Measurements from ENCODE around the gene FAM83D. TPM values are rescaled to one million over a fixed set of nuclear protein-coding genes. Genes with fewer than 3 reads are reported as not detected.

The FAM83D gene
- total RNA-seq, 1 experiment from 2014 or later = 66.9 TPM

DNA sequence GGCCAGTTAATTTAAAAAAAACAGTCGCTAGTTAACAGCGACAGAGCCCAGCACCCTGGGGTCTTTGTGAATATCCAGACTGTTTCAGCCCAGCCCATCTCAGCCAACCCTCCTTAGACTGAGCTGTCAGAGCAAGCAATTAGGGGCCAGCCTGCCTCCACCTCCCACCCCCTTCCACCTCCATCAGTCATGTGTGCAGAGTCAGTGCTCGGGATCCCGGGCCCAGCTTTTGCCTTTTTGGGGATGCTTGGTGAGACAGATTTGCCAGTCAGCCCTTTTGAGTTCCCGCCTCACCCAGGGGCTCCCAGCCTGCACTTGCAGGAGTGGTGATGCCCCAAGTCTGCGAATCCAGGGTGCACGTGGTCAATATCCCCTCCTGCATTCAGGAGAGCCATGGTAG, 6.5 kb upstream of the FAM83D start:
- Mint-ChIP-seq H3K4me3 (no peak overlapping the region), H3K4me1 (no peaks in the 10 kb centered on the region), H3K27ac (no peak overlapping the region), H3K27me3 (ENCODE audit: low read depth) (no peaks in the 10 kb centered on the region), H3K9me3 (no peaks in the 10 kb centered on the region), H3K36me3 (no peaks in the 10 kb centered on the region)
- POLR2A ChIA-PET = no interaction called here
- CTCF ChIA-PET = no interaction called here
- DNase-seq (ENCODE audit: low spot score) = no peak
- no peak for ATAC-seq
- no peak for TF ChIP-seq TEAD4 (CRISPR knock-in tag; IDR thresholded peaks at IDR 0.05)
- no peak for TF ChIP-seq ZNF138 (CRISPR knock-in tag; conservative IDR thresholded peaks at IDR 0.05)
- no peak for TF ChIP-seq ZNF532 (CRISPR knock-in tag; IDR thresholded peaks at IDR 0.05; ENCODE audit: borderline replicate concordance)
- no peak for TF ChIP-seq FOXK1 (CRISPR knock-in tag; IDR thresholded peaks at IDR 0.05)
- TF ChIP-seq AR (CRISPR knock-in tag; IDR thresholded peaks at IDR 0.05) = no peak
- TF ChIP-seq ZNF396 (CRISPR knock-in tag; IDR thresholded peaks at IDR 0.05; ENCODE audit: borderline replicate concordance) = no peak
- TF ChIP-seq, protein P1, sequence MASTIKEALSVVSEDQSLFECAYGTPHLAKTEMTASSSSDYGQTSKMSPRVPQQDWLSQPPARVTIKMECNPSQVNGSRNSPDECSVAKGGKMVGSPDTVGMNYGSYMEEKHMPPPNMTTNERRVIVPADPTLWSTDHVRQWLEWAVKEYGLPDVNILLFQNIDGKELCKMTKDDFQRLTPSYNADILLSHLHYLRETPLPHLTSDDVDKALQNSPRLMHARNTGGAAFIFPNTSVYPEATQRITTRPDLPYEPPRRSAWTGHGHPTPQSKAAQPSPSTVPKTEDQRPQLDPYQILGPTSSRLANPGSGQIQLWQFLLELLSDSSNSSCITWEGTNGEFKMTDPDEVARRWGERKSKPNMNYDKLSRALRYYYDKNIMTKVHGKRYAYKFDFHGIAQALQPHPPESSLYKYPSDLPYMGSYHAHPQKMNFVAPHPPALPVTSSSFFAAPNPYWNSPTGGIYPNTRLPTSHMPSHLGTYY (CRISPR knock-in tag; IDR thresholded peaks at IDR 0.05) = no peak
- TF ChIP-seq TEAD1 (CRISPR knock-in tag; IDR thresholded peaks at IDR 0.05) = no peak
- no peak for TF ChIP-seq ESRRA (CRISPR knock-in tag; IDR thresholded peaks at IDR 0.05; ENCODE audit: borderline replicate concordance)
- TF ChIP-seq, protein P2, sequence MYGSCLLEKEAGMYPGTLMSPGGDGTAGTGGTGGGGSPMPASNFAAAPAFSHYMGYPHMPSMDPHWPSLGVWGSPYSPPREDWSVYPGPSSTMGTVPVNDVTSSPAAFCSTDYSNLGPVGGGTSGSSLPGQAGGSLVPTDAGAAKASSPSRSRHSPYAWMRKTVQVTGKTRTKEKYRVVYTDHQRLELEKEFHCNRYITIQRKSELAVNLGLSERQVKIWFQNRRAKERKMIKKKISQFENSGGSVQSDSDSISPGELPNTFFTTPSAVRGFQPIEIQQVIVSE (CRISPR knock-in tag; IDR thresholded peaks at IDR 0.05; ENCODE audit: borderline replicate concordance) = no peak
- no peak for TF ChIP-seq NR2C2 (CRISPR knock-in tag; IDR thresholded peaks at IDR 0.05)

DNA sequence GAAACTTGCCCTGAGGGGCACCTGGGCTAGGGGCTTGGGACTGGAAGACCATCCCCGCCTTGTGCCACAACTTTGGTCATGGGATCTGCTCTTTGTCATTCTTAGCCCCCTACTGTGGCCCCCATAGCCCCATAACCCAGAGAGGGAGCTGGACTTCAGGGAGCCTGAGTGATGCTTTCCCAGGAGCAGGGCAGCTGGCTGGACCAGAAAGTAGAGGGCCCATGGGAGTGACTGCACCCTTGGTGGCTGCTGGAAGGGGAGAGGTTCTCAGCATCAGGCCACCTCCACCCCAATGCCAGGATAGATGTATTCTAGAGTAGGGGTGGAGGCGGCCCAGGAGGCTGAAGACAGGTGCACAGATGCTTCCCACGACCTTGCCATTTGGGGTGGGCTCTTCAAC, 5.8 kb upstream of the FAM83D start:
- CTCF ChIA-PET = no interaction called here
- DNase-seq (ENCODE audit: low spot score) (no peak), ATAC-seq (no peak)
- H3K9me3 Mint-ChIP-seq = no peaks in the 10 kb centered on the region
- H3K27ac Mint-ChIP-seq = no peak overlapping the region
- no peaks in the 10 kb centered on the region for H3K4me1 Mint-ChIP-seq
- POLR2A ChIA-PET = interaction anchor here (0.6 kb wide), 1 partner anchor 126 kb away, joined by 5 read pairs; no protein-coding TSS in a partner anchor
- no peak overlapping the region for H3K4me3 Mint-ChIP-seq
- no peaks in the 10 kb centered on the region for H3K27me3 Mint-ChIP-seq (ENCODE audit: low read depth)
- no peaks in the 10 kb centered on the region for H3K36me3 Mint-ChIP-seq
- TF ChIP-seq RORB (CRISPR knock-in tag; IDR thresholded peaks at IDR 0.05) = no peak
- TF ChIP-seq NR2C2 (CRISPR knock-in tag; IDR thresholded peaks at IDR 0.05) = no peak
- no peak for TF ChIP-seq ZNF396 (CRISPR knock-in tag; IDR thresholded peaks at IDR 0.05; ENCODE audit: borderline replicate concordance)
- TF ChIP-seq NR3C1 (CRISPR knock-in tag; conservative IDR thresholded peaks at IDR 0.05; ENCODE audit: low read depth) = no peak
- TF ChIP-seq ZNF263 (CRISPR knock-in tag; IDR thresholded peaks at IDR 0.05; ENCODE audit: low read depth) = no peak
- TF ChIP-seq, protein P3, sequence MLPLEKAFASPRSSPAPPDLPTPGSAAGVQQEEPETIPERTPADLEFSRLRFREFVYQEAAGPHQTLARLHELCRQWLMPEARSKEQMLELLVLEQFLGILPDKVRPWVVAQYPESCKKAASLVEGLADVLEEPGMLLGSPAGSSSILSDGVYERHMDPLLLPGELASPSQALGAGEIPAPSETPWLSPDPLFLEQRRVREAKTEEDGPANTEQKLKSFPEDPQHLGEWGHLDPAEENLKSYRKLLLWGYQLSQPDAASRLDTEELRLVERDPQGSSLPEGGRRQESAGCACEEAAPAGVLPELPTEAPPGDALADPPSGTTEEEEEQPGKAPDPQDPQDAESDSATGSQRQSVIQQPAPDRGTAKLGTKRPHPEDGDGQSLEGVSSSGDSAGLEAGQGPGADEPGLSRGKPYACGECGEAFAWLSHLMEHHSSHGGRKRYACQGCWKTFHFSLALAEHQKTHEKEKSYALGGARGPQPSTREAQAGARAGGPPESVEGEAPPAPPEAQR (CRISPR knock-in tag; IDR thresholded peaks at IDR 0.05) = no peak
- TF ChIP-seq, protein P4, sequence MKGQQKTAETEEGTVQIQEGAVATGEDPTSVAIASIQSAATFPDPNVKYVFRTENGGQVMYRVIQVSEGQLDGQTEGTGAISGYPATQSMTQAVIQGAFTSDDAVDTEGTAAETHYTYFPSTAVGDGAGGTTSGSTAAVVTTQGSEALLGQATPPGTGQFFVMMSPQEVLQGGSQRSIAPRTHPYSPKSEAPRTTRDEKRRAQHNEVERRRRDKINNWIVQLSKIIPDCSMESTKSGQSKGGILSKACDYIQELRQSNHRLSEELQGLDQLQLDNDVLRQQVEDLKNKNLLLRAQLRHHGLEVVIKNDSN (CRISPR knock-in tag; IDR thresholded peaks at IDR 0.05) = no peak
- TF ChIP-seq HMGA2 (CRISPR knock-in tag; IDR thresholded peaks at IDR 0.05) = no peak
- TF ChIP-seq TP53 (CRISPR knock-in tag; IDR thresholded peaks at IDR 0.05) = no peak
- no peak for TF ChIP-seq GTF2I (CRISPR knock-in tag; conservative IDR thresholded peaks at IDR 0.05)
- no peak for TF ChIP-seq ZNF138 (CRISPR knock-in tag; conservative IDR thresholded peaks at IDR 0.05)
- no peak for TF ChIP-seq SMAD4 (CRISPR knock-in tag; IDR thresholded peaks at IDR 0.05)
- TF ChIP-seq SP1 (CRISPR knock-in tag; conservative IDR thresholded peaks at IDR 0.05) = no peak
- TF ChIP-seq ZNF121 (CRISPR knock-in tag; IDR thresholded peaks at IDR 0.05) = no peak
